Heart left ventricle (tissue), 13 donors: ENCODE measurements around the gene NR1I2.

ENCODE experiments used
- POLR2A ChIP-seq, 2 donors: fragments of 450-650 bp; IDR thresholded peaks; one replicate each; pipeline ENCODE4 v1.6.1; 2017; ENCODE audit warnings: antibody characterized with exemption in 2 of 2, mild to moderate bottlenecking in 2 of 2, moderate library complexity in 2 of 2
- TF ChIP-seq, protein P1 (sequence below), 12 donors: fragments of 200-600 bp; sonication (generic) in 4 of 12; IDR thresholded peaks; one replicate each; pipeline versions ENCODE4 v1.5.0 to v1.8.0; 2018 to 2022; ENCODE audit warnings: antibody characterized with exemption in 12 of 12, mild to moderate bottlenecking in 5 of 12
- donor health status: ischemic (EF 13 %, LVEDD 7.1; RV severe dilation, severe dysfunction).
- donor health status: DM: no; HTN: yes; CAD: no.
- donor health status: DM: no; HTN: no; CAD: no.
- donor health status: ischemic (EF 25% LVEDD 6.9; RV normal size, moderate dysfunction).
- donor health status: ischemic (EF 25% LVEDD 5.7; RV mildly dilated, moderate dysfunction).
- donor health status: ischemic (EF 35%, LVEDD 5.7; RV mildly dilated, moderate dysfunction).
- donor health status: nonischemic (EF 11% LVEDD 7.7; RV severe dilation, severe dysfunction).
- donor health status: DM: yes; HTN: yes; CAD: no.
- donor health status: PGD.
- donor health status: ischemic (EF 29% LVEDD 5.4; RV normal size, mild dysfunction).
- donor health status: nonischemic (EF 23%, LVEDD 6.1; RV moderate dilation, normal function).

GRCh38 chr3:119864476-119864875 is 82.6 kb downstream of the NR1I2 start:
- TF ChIP-seq, protein P1, sequence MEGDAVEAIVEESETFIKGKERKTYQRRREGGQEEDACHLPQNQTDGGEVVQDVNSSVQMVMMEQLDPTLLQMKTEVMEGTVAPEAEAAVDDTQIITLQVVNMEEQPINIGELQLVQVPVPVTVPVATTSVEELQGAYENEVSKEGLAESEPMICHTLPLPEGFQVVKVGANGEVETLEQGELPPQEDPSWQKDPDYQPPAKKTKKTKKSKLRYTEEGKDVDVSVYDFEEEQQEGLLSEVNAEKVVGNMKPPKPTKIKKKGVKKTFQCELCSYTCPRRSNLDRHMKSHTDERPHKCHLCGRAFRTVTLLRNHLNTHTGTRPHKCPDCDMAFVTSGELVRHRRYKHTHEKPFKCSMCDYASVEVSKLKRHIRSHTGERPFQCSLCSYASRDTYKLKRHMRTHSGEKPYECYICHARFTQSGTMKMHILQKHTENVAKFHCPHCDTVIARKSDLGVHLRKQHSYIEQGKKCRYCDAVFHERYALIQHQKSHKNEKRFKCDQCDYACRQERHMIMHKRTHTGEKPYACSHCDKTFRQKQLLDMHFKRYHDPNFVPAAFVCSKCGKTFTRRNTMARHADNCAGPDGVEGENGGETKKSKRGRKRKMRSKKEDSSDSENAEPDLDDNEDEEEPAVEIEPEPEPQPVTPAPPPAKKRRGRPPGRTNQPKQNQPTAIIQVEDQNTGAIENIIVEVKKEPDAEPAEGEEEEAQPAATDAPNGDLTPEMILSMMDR (IDR thresholded peaks at IDR 0.05): no peak
- TF ChIP-seq POLR2A (IDR thresholded peaks at IDR 0.05): no peak
